ENCODE measurements around the gene P2RY8. TPM values are rescaled to one million over a fixed set of nuclear protein-coding genes. Genes with fewer than 3 reads are reported as not detected.
"Not testable (repeated sequence)": the region's sequence is repeated elsewhere in the genome, so short reads cannot be mapped to it uniquely, and the experiment has no call there.

P2RY8 gene, protein sequence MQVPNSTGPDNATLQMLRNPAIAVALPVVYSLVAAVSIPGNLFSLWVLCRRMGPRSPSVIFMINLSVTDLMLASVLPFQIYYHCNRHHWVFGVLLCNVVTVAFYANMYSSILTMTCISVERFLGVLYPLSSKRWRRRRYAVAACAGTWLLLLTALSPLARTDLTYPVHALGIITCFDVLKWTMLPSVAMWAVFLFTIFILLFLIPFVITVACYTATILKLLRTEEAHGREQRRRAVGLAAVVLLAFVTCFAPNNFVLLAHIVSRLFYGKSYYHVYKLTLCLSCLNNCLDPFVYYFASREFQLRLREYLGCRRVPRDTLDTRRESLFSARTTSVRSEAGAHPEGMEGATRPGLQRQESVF
- 1 to 10 TPM; 1.8 to 3.0 TPM for total RNA-seq
- long read RNA-seq, partial matches to known transcripts, result 0 of 5 reads
- long read RNA-seq, other reads (novel, unspliced or antisense), result 5 of 5 reads

- DNase-seq (peak; percentile 75), ATAC-seq (peak; percentile 72 to 81)
- intact Hi-C loops (cut with DNase I), result no loop called here
Observed at GRCh38 chrX:1537031-1537715, at the start of gene P2RY8. Gene P2RY8 (minus strand): TSS chrX:1537185. CDS start chrX:1466558, 70,627 bp downstream.

- ATAC-seq, result no peak
- DNase-seq, result no peak
- intact Hi-C loops (cut with DNase I), result no loop called here
Observed at GRCh38 chrX:1584237-1585011, 47.4 kb upstream of the P2RY8 start.

DNA sequence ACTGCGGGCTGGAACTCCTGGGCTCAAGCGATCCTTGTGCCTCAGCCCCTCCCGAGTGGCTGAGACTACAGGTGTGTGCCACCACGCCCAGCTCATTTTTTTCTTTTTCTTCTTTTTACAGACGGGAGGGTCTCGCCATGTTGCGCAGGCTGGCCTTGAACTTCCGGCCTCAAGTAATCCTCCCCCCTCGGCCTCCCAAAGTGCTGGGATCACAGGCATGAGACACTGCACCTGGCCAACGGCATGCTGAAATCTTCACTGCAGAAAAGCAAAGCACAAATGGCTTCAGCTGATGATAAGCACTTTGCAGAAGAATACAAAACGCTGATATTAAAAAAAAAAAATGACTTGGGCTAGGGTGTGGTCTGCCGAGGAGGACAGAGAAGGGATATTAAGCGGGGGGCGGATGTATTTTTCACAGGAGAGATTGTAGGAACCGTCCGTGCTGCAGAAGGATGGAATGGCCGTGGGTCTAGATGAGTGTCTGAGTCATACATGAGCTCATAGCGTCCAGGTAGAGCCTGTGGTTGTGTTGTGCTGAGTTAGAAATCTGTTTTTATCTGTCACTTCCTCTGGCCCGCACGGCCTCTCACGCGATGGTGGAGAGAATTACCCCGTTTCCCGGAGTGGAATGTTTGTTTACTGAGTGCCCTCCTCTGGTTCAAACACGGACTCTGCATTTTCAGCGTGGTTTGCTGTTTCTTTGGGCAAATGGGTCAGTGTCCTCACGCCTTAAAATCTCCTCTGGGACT, 45.9 kb upstream of the P2RY8 start:
- ATAC-seq (no peak), DNase-seq (no peak)
- intact Hi-C loops (cut with DNase I), result loop anchor here in 1 of 2 donors (2.0 kb wide), 1 partner anchor 128 kb away; no protein-coding TSS in a partner anchor

DNA sequence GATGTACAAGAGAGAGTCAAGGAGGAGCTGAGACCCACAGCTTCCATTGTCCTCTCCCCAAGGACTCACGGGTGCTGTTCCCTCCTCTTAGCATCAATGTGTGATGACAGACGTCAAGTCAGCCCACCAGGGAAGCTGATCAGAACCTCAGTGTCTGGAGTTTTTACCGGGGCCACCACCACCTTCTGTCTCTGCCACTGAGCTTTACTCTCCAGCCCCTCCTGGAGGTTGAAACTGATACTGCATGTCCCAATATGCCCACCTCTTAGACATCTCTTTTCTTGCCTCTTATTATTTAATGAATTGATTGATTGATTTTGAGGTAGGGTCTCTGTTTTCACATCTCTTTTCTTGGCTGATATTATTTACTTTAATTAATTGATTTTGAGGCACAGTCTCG, 44.1 kb upstream of the P2RY8 start:
- ATAC-seq (peak in 1 of 2 donors; percentile 61), DNase-seq (no peak)
- intact Hi-C loops (cut with DNase I), result no loop called here

DNA sequence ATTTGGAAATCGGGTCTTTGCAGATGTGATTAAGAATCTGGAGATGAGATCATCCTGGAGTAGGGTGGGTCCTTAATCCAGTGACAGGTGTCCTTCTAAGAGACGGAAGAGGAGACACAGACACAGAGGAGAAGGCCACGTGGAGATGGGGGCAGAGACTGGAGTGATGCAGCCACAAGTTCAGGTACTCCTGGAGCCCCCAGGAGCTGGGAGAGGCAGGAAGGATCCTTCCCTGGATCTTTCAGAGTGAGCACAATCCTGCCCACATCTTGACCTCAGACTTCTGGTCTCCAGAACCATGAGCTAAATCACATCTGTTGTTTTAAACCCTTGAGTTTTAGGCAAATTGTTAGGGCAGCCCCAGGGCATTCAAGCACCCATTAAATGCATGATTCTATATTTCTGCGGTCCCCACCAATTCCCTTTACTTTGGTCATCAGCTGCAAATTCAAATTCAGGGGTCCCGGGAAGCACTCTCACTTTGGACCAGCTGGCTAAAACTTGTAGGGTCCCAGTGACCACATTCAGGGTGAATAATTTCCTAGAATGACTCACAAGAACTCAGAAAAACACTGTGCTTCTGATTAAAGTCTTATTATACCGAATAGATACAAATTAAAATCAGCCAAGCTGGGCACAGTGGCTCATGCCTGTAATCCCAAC, 41.7 kb upstream of the P2RY8 start:
- ATAC-seq (no peak), DNase-seq (no peak)
- intact Hi-C loops (cut with DNase I), result no loop called here

- no peak for ATAC-seq
- no peak for DNase-seq
- intact Hi-C loops (cut with DNase I), result no loop called here
Observed at GRCh38 chrX:1577845-1578244, 40.9 kb upstream of the P2RY8 start.

DNA sequence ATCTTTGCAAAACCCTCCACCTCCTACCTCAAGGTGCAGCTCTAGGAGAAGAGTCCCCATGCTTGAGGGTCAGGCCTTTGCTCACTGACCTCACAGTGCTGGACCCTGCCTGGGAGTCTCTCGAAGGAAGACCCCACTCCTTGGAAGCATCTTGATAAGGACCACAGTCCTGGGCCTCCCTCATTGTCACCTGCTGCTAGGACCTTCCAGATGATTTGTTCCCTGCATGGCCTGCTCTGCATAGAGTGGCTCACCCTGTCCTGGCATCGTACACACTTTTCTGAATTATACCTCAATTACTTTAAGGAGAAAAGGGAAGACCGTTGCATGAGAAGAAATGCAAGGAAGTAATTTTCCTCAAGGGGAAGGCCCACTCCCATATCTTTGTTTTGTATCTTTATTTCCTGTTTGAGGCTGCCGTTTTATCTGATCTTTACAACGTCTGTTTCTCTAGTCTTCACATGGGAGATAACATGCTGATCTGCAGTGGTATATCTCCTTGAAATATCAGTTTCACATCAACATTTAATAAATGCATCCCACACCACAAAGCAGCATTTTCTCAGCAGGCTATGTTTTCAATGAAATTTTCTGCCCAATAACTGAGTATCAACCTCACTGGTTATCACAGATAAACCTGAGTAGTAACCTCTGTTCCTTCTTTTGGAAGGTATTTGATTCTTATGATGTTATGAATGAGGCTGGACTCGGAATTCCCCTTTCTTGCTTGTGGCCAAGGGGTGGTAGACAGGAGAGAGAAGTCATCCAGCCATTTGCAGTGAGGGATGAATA, 39.4 kb upstream of the P2RY8 start:
- intact Hi-C loops (cut with DNase I), result no loop called here
- ATAC-seq, result no peak
- DNase-seq, result no peak

- DNase-seq; intact Hi-C loops (cut with DNase I); ATAC-seq: not testable (repeated sequence)
Observed at GRCh38 chrX:1574181-1574580, 37.2 kb upstream of the P2RY8 start.

DNA sequence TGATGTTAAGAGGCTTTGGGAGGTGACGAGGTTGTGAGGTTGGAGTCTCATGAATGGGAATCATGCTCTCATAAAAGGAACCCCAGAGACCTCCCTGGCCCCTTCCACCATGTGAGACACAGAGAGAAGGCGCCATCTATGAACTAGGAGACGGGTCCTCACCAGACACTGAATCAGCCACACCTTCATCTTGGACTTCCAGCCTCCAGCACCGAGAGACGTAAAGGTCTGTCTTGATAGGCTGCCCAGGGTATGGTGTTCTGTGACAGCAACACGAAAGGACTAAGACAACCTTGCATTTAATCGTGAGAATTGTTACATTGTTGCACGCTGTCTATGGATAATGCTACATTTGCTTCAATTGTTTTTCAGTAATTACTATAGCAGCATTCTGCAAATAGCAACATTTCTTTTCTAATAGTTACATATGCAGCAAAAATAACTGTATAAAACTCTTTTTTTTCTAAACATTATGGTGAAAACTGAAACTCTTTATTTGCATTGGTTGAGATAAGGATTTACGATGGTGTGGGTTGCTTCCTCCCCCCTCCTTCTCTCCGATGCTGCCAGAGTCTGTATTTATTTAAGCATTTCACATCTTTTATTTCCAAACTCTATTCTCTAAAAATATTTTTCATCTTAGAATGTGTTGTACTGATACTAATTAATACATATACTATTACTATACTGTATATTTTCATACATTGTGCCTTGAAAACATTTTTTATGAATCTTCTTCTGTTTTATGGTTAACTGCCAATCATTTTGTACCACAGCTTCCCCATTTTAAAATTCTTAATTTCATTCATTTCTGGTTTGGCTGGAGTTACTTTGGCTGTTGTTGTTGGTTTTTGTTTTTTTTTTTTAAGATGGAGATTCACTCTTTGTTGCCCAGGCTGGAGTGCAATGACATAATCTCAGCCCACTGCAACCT, 28.0 kb upstream of the P2RY8 start:
- ATAC-seq (no peak), DNase-seq (no peak)
- intact Hi-C loops (cut with DNase I), result no loop called here

- DNase-seq; ATAC-seq; intact Hi-C loops (cut with DNase I): not testable (repeated sequence)
Observed at GRCh38 chrX:1564077-1564476, 27.1 kb upstream of the P2RY8 start.

GRCh38 chrX:1561164-1561563, 24.2 kb upstream of the P2RY8 start:
- no peak for DNase-seq
- intact Hi-C loops (cut with DNase I), result no loop called here
- ATAC-seq, result no peak

DNA sequence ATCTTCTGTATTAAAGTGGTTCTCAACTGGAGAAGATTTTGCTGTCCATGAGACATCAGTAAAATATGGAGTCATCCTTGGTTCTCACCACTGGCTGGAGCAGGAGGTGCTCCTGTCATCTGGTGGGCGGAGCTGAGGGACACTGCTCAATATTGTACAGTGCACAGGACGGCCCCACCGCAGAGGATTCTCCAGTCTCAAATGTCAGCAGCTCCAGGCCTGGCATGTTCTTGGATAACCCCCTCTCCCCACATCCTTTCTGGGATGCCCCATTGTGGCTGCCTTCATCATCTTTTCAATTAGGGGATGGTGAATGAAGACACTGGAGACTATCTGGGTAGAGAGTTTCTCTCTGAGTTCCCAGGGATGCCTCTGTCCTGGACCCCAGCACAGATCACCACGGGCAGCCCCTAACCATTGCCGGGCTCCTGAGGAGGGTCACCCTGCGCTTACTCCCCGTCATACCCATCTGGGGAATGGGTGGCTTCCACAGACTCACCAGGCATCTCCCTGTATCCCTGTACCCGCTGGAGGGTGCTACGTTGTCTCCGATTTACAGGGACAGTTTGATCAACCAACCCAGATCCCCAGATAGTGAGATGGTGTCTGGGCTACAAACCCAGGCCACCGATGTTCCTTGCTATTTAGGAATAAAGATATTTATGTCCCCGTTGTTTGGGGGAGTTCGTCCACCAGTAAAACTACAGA, 21.9 kb upstream of the P2RY8 start:
- DNase-seq (no peak), ATAC-seq (no peak)
- intact Hi-C loops (cut with DNase I), result no loop called here

- ATAC-seq; intact Hi-C loops (cut with DNase I); DNase-seq: not testable (repeated sequence)
Observed at GRCh38 chrX:1557442-1557841, 20.5 kb upstream of the P2RY8 start.

GRCh38 chrX:1555370-1555769, 18.4 kb upstream of the P2RY8 start:
- intact Hi-C loops (cut with DNase I), result no loop called here
- ATAC-seq (no peak), DNase-seq (no peak)

DNA sequence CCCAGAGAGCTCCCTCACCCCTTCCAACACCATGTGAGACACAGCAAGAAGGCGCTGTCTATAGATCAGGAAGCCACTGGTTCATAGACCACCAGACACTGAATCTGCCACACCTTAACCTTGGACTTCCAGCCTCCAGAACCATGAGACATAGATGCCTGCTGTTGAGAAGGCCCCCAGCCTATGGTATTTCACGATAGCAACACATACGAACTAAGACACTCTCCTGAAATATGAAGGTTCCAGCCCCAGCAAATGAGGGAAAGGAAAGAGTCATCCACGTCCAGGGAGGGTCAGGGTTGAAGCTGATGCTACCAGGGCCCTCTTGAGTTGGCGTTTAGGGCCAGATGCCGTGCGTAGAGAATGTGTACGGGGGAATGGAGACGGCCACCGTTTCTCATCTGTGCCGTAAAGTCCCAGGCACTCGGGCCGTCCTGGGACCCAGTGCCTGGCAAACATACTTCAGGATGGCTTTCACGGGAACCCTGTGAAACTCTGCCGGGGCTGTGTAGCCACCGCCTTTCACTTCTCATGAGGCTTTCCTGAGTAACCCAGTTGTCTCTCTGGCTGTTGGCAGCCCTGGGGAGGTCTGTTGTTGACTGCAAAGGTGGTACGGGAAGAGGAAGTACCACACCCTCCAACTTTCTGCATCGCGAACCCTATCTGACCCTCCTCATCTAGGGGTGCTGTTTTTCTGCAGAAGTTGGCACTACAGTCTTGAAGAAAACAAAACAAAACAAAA, 17.7 kb upstream of the P2RY8 start:
- ATAC-seq (peak in 1 of 2 donors; percentile 41), DNase-seq (no peak)
- intact Hi-C loops (cut with DNase I), result no loop called here

Data from left cardiac atrium (tissue), 4 donors.